HG02973 (cell line): ENCODE results near the gene ZNF407.

Experiments
- ATAC-seq: cut with Tn5 transposase; IDR thresholded peaks from one replicate; pipeline ENCODE4 v1.9.1; 2021; ENCODE audit warnings: moderate library complexity; ENCODE audit not compliant: unreplicated experiment

ZNF407 gene

GRCh38 chr18:74916773-74917393 is 319.2 kb downstream of the ZNF407 start:
- no peak for ATAC-seq

- no peak for ATAC-seq
Measured at GRCh38 chr18:74918276-74918790, 320.7 kb downstream of the ZNF407 start.

GRCh38 chr18:74921057-74921820 is 323.6 kb downstream of the ZNF407 start:
- no peak for ATAC-seq

DNA sequence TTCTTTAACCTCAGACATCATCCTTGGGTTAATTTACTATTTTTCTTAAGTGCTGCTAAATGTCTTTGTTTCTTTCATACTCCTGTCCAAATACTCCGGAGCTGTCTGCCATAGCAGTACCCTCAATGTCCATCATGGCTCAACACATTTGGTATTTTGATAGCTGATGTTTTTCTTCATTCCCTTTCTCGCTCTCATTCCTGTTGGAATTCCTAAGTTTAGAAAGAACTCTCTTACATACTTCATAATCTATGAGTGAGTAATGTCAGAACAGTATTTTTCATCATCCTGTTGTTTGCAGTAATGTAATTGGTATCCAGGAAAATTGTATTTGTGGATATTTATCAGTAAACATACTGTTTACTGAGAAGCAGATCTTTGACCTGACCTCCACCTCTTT is 328.4 kb downstream of the ZNF407 start:
- ATAC-seq, result no peak

GRCh38 chr18:74928194-74928968 is 330.7 kb downstream of the ZNF407 start:
- ATAC-seq, result no peak

- ATAC-seq, result no peak
Measured at GRCh38 chr18:74929110-74929509, 331.4 kb downstream of the ZNF407 start.

GRCh38 chr18:74930616-74931015 is 332.9 kb downstream of the ZNF407 start:
- no peak for ATAC-seq

DNA sequence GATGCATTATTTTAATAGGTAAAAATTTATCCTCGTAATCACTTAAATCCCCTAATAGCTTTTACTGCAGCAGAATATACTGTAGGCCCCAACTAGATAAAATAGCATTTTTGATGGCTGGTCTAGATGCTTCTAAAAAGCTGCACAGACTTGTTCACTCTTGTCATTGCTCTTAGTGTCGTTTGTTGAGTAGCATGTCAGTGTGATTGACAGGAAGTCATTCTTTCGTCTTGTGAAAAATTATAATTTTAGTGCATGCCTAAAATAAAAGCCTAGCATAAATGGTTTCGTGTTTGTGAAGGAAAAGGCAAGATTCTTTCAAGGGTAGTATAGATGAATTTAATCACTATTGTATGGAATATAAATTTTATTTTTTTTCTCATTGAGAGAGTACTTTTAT is 336.3 kb downstream of the ZNF407 start:
- no peak for ATAC-seq

DNA sequence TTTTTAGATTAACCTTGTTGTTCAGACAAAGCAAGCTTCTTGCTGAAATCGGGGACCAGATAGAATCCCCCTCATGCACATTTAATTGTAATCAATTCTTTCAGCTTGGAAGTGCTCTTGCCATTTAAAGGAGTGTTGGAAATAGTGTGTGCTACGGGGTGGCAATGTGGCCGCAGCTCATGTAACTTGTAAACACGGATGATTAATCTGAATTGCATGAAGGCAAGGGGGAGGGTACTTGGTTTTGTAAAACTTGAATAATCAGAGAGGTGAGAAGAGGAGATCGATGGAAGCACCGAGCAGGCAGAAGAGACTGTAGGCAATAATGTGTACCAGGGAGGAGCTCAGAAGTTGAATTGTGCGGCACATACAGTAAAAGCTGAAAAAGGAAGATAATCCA is 337.8 kb downstream of the ZNF407 start:
- ATAC-seq, result no peak

GRCh38 chr18:74936343-74936742 is 338.7 kb downstream of the ZNF407 start:
- ATAC-seq, result no peak

- ATAC-seq, result no peak
Measured at GRCh38 chr18:74937291-74937690, 339.6 kb downstream of the ZNF407 start.

- ATAC-seq, result no peak
Measured at GRCh38 chr18:74940856-74941255, 343.2 kb downstream of the ZNF407 start.

DNA sequence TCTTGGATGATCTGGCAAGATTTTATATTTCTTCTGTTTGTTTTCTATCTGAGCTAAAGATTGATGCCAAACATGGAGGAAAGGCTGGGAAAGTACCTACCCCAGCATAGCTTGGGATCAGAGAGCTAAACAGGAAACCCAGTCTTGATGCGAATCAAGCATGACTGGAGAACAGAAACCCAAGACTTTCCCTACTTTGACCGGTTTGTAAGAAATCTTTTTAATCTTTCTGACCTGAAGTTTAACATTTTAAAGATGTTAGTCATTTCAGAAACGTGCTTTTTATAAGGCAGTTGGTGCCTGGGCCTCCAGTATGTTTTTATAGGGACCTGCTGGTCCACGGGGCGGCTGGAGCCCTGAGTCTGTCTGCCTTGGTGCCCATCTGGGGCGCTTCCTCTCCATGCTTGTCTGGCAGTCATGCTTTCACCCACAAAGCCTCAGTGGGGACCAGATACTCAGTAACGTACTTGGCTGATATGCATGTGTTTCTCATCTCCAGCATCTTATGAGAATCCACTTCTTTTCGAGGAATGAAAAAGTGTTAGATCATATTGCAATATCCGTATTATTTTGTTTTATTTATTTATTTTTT is 344.7 kb downstream of the ZNF407 start:
- ATAC-seq, result no peak

DNA sequence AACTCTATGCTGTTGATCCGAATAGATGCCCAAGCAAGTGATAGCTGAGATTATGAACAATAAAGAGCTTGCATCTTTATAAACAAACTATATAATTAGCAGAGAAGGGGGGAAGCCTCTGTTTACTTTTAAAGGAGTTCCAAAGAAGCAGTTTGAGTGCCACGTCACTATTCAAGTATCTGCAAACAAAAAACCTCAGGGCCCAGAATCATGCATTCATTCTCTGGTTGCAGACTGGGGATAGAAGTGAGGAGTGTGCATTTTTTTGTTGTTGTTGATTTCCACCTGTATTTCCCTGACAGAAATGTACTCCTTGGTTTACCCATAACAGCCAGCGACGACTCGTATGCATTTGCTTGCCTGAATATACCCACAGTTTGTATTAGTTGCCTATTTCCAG is 347.0 kb downstream of the ZNF407 start:
- ATAC-seq, result no peak

DNA sequence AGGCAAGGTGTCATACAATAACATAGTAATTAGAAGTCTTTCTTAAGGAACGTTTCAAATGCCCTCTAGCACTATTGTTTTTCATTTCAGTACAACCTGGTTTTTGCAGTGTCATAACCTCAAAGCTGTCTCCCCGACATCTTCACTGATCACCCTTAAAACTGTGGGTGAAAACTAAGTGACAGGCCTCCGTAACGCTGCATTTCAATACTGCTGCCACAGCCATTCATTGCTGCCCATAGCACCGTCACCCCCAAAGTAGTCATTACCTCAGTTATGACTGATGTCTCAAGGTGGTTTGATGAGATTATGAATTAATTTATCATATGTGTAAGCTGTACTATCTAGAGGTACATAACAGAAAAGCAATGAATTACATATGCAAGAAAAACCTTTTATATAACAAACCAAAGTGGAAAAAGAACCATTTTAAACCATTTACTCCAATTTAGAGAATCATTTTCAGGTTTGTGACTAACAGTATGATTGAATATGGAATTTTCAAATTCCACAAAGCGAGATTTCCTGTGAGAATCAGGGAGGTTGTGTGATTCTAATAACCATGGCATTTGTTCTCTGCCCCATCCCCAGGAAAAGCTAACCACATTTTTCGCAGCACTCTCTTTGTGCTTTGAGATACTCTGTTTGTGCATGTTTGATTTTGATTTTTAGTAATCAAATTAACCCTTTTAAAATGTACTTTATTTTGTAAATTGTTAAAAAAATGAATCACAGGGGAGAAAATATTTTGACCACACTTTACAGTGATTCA is 348.3 kb downstream of the ZNF407 start:
- no peak for ATAC-seq

DNA sequence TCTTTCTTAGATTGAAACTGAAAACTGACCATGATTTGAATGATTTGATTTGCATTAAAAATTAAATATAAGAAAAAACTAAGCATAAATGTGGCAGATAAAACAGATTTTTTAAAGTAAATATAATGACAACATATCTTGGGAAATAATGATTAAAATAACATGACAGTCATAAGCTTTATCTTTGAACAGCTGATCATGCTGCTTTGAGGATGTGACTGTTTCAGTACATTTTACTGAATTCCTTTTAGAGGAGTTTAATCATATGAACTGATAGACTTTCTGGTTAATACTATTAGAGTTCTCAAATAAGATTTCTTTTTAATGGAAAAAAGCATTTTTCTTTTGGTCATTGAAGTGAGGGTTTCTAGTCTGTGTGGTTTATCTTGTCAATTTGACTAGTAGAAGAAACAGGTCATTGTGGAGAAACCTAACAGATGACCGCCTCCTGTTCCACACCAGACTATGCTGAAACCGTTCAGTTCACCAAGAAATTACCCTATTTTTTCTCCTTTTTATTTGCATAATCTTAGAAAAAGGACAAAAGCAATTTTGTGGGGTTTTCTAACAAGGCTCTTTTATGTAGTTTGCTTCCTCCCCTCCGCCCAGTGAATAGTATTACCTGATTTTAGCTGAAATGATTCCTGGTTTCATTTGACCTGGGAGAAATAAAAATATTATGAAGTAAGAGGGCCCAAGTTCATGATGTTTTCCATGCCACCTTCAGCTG is 349.1 kb downstream of the ZNF407 start:
- no peak for ATAC-seq

DNA sequence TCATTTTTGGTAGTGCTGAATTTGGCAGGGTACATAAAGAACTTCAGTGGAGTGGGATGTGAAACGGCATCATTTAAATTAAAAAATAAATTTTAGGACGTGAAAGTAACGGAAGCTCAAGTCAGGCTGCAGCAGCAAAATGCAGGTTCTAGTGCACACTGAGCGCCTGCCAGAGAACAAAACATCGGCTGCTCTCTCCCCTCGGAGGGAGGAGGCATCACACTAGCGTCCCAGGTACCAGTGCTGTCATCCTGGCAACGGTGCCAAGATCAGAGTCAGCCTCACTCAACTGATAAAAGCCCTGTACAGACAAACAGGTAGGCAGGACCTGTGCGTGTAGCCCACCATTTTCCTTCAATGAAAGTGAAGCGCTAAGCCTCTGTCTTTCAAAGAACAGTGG is 349.7 kb downstream of the ZNF407 start:
- no peak for ATAC-seq

DNA sequence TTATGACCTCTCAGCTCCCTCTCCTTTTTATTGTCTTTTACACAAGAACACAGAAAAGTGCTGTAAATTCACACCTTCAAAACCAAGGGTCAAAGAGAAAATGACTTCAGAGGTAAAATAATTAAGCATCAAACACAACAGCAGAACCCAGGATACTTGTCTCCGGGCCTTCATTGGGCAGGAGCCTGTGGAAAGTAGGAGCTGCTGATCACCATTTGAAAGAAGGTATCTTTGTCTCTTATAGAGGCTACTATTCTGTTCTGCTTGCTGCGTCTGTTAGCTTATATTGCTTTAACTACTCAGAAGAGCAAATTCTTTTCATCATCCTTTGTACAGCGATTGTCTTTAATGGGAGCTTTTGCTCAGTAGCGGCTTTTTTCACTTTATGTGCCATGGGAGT is 350.2 kb downstream of the ZNF407 start:
- no peak for ATAC-seq

DNA sequence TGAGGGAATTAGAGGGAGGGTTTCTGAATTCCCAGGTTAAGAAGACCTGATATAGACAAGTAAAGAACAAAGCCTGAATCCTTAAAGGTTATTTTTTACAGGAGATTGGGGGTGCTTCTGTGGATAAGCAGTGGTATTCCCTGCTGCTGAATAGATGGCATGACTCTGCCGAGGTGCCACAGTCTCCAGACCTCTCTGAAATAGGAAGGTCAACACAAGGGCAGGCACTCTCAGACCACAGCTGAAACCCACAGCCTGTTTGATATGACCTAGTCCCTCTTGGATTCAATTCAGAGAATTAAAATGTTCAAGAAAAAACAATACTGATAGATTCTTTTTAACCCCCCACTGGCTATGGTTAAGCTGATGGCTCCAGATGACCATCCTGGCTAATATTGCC is 351.9 kb downstream of the ZNF407 start:
- ATAC-seq, result no peak

DNA sequence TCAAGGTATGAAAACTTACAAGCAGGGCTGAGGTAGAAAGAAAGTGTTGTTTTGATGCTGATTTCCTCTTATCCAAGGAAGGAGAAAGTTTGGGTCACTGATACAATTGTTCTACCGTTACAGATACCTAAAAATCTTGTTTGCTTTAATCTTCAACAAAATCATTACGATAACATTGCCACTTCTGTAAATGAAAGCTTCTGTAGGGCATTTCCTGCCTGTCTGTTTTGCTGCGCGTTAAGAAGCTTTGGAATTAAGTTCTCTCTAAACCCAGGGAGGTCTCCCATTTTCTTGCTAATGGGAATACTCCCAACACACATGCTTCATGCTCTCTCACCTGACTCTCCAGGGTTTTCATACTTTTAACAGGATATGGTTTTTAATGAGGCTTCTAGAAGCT is 352.8 kb downstream of the ZNF407 start:
- ATAC-seq, result no peak
